ENCODE results near the gene DPPA2. TPM values are rescaled to one million over a fixed set of nuclear protein-coding genes. Genes with fewer than 3 reads are reported as not detected.

The DPPA2 gene
- total and polyA plus RNA-seq, 2 of the 8 experiments (the other 6 are each of a cell fraction or from before 2014, with no cell fraction given), result 7.8 to 12.6 TPM

DNA sequence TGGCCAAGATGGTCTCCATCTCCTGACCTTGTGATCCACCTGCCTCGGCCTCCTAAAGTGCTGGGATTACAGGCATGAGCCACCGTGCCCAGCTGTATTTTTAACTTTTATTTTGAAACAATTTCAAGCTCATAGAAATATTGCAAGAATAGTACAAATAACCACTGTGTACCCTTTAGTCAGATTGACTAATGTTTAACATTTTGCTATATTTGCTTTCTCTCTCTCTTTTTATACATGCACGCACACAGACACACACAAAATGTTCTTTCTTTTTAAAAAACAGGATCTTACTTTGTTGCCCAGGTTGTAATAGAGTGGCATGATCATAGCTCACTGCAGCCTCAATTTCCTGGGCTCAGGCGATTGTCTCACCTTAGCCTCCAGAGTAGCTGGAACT, 46.5 kb upstream of the DPPA2 start:
- Histone ChIP-seq H2BK20ac (ENCODE audit: low read length) (no peak overlapping the region), H2BK12ac (ENCODE audit: low read depth, low read length) (no peak overlapping the region), H4K5ac (ENCODE audit: insufficient read length, low read depth, low read length) (no peak overlapping the region), H3K4me1 (replicated peaks in 1 of 4; ENCODE audit: control insufficient read depth in 3 of 4, insufficient read depth in 4 of 4, low read length in 3 of 4) (no peaks in the 10 kb centered on the region; a peak in 1 of 7 replicates), H3K9ac (replicated peaks in 1 of 4; ENCODE audit: extremely low read depth in 1 of 4, low read depth in 3 of 4, low read length in 3 of 4) (no peak overlapping the region), H3K18ac (ENCODE audit: extremely low read depth, low read length) (no peak overlapping the region), H3K9me3 (ENCODE audit: insufficient read depth in 2 of 2, low read depth in 1 of 2, low read length in 1 of 2) (no peaks in the 10 kb centered on the region), H3K14ac (ENCODE audit: insufficient read length) (no peak overlapping the region), H3K27me3 (replicated peaks in 1 of 4; ENCODE audit: control insufficient read depth in 3 of 4, extremely low read depth in 1 of 4, insufficient read depth in 3 of 4, low read length in 3 of 4) (no peaks in the 10 kb centered on the region), H4K8ac (ENCODE audit: extremely low read depth, insufficient read depth, low read length) (no peak overlapping the region), H4K20me1 (replicated peaks in 1 of 2; ENCODE audit: control insufficient read depth in 1 of 2, insufficient read depth in 2 of 2, low read length in 2 of 2) (no peaks in the 10 kb centered on the region), H3K23me2 (ENCODE audit: low read depth, low read length) (no peaks in the 10 kb centered on the region), H4K91ac (replicated peaks; ENCODE audit: insufficient read length, low read length) (no peak overlapping the region), H3K79me2 (ENCODE audit: control insufficient read depth in 1 of 2, insufficient read depth in 2 of 2, low read length in 2 of 2) (peaks cover 0 to 6% of the 10 kb centered on the region in 2 experiments; a peak in 1 of 4 replicates), H3K56ac (replicated peaks; ENCODE audit: insufficient read length, low read depth, low read length) (no peak overlapping the region), H3K23ac (ENCODE audit: insufficient read length) (no peak overlapping the region), H2BK15ac (ENCODE audit: low read length) (no peak overlapping the region), H3K79me1 (ENCODE audit: low read depth, low read length) (0 out of 2 replicates have a peak, but pooled peaks cover 3% of the 10 kb centered on the region), H2BK120ac (replicated peaks; ENCODE audit: low read depth, low read length) (no peak overlapping the region), H2AK5ac (ENCODE audit: low read depth, low read length) (no peak overlapping the region), H3K27ac (ENCODE audit: low read depth, low read length) (no peak overlapping the region), H2AFZ (ENCODE audit: low read length) (no peak overlapping the region), H3K4ac (replicated peaks; ENCODE audit: insufficient read length, low read depth, low read length) (no peak overlapping the region), H2BK5ac (ENCODE audit: low read depth, low read length) (no peak overlapping the region), H3K4me3 (ENCODE audit: extremely low read depth in 1 of 4, insufficient read depth in 2 of 4, low read depth in 3 of 4, low read length in 4 of 4) (no peak overlapping the region), H3K4me2 (ENCODE audit: insufficient read depth in 1 of 2, low read depth in 2 of 2, low read length in 2 of 2) (no peak overlapping the region), H3K36me3 (ENCODE audit: control insufficient read depth in 2 of 4, insufficient read depth in 4 of 4, low read length in 3 of 4) (peaks cover 0 to 17% (median 0%) of the 10 kb centered on the region in 4 experiments; a peak in 1 of 8 replicates)
- 90% methylated on average over 4 of the region's 4 CpGs; no CpG with 5 or more reads in 1 of the 2 experiments for WGBS, 2 experiments (ENCODE audit: extremely low coverage in 1 of 2, insufficient coverage in 1 of 2, insufficient read length in 1 of 2, insufficient replicate concordance in 2 of 2, low coverage in 1 of 2, low lambda C conversion rate in 2 of 2, missing lambda C conversion rate in 1 of 2)
- ChIA-PET CTCF (ENCODE audit: partially characterized antibody) (interaction anchor here (0.9 to 1.0 kb wide), 3 partner anchors 8 to 33 kb away, joined by 3 read pairs; no protein-coding TSS in a partner anchor), POLR2A (ENCODE audit: partially characterized antibody) (interaction anchor here (1.0 to 16.7 kb wide), 3 partner anchors 8 to 33 kb away, joined by 3 to 402 read pairs (median 40); partner anchors contain the start of gene DPPA4)
- no peak for FAIRE-seq
- DNase-seq (ENCODE audit: low read depth in 1 of 2, low spot score in 2 of 2), result no peak
- TF ChIP-seq SP2 (IDR thresholded peaks at IDR 0.05; ENCODE audit: low read length) (no peak), ZNF274 (IDR thresholded peaks at IDR 0.05; ENCODE audit: borderline replicate concordance, extremely low read depth, low read length) (no peak), POLR2AphosphoS5 (IDR thresholded peaks at IDR 0.05; ENCODE audit: low read depth, low read length) (no peak), TAF1 (IDR thresholded peaks at IDR 0.05; ENCODE audit: low read depth, low read length) (no peak), TAF7 (optimal IDR thresholded peaks at IDR 0.05; ENCODE audit: borderline replicate concordance, low read depth, low read length) (no peak), SIN3A (conservative IDR thresholded peaks at IDR 0.05 in 1 of 2, IDR thresholded peaks at IDR 0.05 in 1 of 2; ENCODE audit: low read depth in 1 of 2, low read length in 2 of 2) (no peak), NANOG (IDR thresholded peaks at IDR 0.05; ENCODE audit: insufficient read depth, low read depth, low read length, poor library complexity, severe bottlenecking) (no peak), SP1 (IDR thresholded peaks at IDR 0.05; ENCODE audit: low read depth, low read length) (no peak), TBP (IDR thresholded peaks at IDR 0.05; ENCODE audit: low read depth, low read length) (no peak), SIRT6 (IDR thresholded peaks at IDR 0.05; ENCODE audit: low read length) (no peak)
- TF ChIP-seq, protein P1, sequence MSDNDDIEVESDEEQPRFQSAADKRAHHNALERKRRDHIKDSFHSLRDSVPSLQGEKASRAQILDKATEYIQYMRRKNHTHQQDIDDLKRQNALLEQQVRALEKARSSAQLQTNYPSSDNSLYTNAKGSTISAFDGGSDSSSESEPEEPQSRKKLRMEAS (IDR thresholded peaks at IDR 0.05), result no peak
- TF ChIP-seq, protein P2, sequence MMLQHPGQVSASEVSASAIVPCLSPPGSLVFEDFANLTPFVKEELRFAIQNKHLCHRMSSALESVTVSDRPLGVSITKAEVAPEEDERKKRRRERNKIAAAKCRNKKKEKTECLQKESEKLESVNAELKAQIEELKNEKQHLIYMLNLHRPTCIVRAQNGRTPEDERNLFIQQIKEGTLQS (IDR thresholded peaks at IDR 0.05; ENCODE audit: insufficient read depth, low read depth, low read length), result no peak
